ENCODE data around the gene TCF7L1. TPM values are rescaled to one million over a fixed set of nuclear protein-coding genes. Genes with fewer than 3 reads are reported as not detected.

TCF7L1 gene
- total and polyA plus RNA-seq, 2 donors (not counting 3 experiments of a cell fraction or from before 2014, with no cell fraction given), result 9.6 to 17.4 TPM

DNA sequence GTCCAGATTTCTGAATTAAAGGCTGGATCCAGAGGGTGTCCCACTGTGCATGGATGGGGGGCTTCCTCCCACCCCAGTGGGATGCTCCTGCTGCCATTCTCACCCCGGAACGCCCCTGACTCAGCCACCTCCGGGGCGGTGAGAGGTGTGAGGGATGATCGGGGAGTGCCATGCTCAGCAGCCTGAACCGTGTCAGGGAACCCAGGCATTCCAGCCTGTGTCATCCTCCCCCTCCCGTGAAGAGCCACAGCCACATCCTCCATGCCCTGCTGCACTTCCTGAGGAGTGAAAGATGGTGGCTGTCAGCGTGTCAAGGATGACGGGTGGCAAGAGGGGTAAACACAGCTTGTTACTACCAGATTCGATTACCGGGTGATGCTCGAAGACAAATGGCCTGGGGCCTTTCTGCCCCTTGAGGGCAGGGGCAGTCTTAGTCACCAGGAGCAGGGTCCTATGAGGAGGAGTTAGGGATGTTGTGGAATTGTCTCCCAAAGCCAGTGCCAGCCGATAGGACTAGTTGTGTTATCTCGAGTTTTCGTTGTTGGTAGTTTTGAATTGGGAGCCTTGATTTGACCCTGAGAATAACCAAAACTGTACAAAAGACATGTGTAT, 80.8 kb downstream of the TCF7L1 start:
- no peaks in the 10 kb centered on the region for H3K27me3 ChIP-seq (ENCODE audit: control insufficient read depth in 2 of 2, insufficient read depth in 2 of 2, low read length in 2 of 2)
- H3K4me2 ChIP-seq (ENCODE audit: insufficient read depth, low read length), result no peak overlapping the region
- no peaks in the 10 kb centered on the region for H3K9me3 ChIP-seq (replicated peaks; ENCODE audit: control insufficient read depth, insufficient read depth, low read length)
- POLR2A ChIA-PET, result no interaction called here
- H3K9me1 ChIP-seq (replicated peaks; ENCODE audit: control insufficient read depth, extremely low read depth, insufficient read depth, low read length), result no peaks in the 10 kb centered on the region
- H2AFZ ChIP-seq (ENCODE audit: low read depth, low read length), result no peak overlapping the region
- DNase-seq (ENCODE audit: low read depth, low spot score), result no peak
- CTCF ChIA-PET, result interaction anchor here (1.0 to 1.2 kb wide), 3 partner anchors 52 to 58 kb away, joined by 3 to 4 read pairs (median 3); no protein-coding TSS in a partner anchor
- intact Hi-C loops (cut with micrococcal nuclease), result no loop called here
- BruUV-seq (replicated peaks), result no TSS peak
- dilution Hi-C loops (cut with MboI; ENCODE audit: extremely low pct_ligation_motif_present, low sequenced_read_pairs), result no loop called here
- no peak overlapping the region for H3K4me3 ChIP-seq (replicated peaks in 1 of 3; ENCODE audit: insufficient read depth in 1 of 3, low read depth in 1 of 3, low read length in 3 of 3)
- no peak for TF ChIP-seq CTCF (IDR thresholded peaks at IDR 0.05; ENCODE audit: extremely low read depth in 1 of 2, insufficient read depth in 1 of 2, low read depth in 1 of 2, low read length in 2 of 2)
- TF ChIP-seq POLR2AphosphoS5 (IDR thresholded peaks at IDR 0.05; ENCODE audit: insufficient read depth, low read depth, low read length), result no peak
- no peak overlapping the region for H3K27ac ChIP-seq (ENCODE audit: insufficient read depth, low read depth, low read length)
- no peak for FAIRE-seq
- no peaks in the 10 kb centered on the region for H3K79me2 ChIP-seq (ENCODE audit: control insufficient read depth, insufficient read depth, low read length)
- no peaks in the 10 kb centered on the region for H4K20me1 ChIP-seq (replicated peaks; ENCODE audit: control insufficient read depth, extremely low read depth, insufficient read depth, low read length)
- no peaks in the 10 kb centered on the region for H3K36me3 ChIP-seq (ENCODE audit: control insufficient read depth in 2 of 2, extremely low read depth in 1 of 2, insufficient read depth in 2 of 2, low read length in 2 of 2)
- H3K9ac ChIP-seq (replicated peaks; ENCODE audit: extremely low read depth, insufficient read depth, low read length), result no peak overlapping the region
- H3K4me1 ChIP-seq (ENCODE audit: control insufficient read depth, extremely low read depth, insufficient read depth, low read length), result no peaks in the 10 kb centered on the region

DNA sequence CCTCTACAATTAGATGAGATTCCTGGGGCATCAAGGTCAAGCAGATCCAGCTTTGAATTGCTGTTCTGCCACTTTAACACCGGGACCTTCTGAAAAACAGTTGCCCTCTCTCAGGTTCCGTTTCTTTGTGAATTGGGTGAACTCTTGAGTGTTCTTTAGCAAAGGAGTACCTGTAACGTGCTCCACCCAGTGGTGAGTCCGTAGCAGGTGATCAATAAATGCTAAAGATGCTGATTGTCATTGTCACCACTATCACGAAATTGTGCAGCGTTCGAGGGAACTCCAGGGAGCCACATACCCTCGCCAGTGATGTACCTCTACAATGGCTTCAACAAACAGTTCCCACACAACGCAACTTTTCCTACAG, 81.9 kb downstream of the TCF7L1 start:
- no peaks in the 10 kb centered on the region for H3K79me2 ChIP-seq (ENCODE audit: control insufficient read depth, insufficient read depth, low read length)
- no peak overlapping the region for H3K9ac ChIP-seq (replicated peaks; ENCODE audit: extremely low read depth, insufficient read depth, low read length)
- no peaks in the 10 kb centered on the region for H3K4me1 ChIP-seq (ENCODE audit: control insufficient read depth, extremely low read depth, insufficient read depth, low read length)
- no peaks in the 10 kb centered on the region for H3K9me3 ChIP-seq (replicated peaks; ENCODE audit: control insufficient read depth, insufficient read depth, low read length)
- POLR2A ChIA-PET, result interaction anchor here (1.1 kb wide), 1 partner anchor 44 kb away, joined by 3 read pairs; no protein-coding TSS in a partner anchor
- H3K27ac ChIP-seq (ENCODE audit: insufficient read depth, low read depth, low read length), result no peak overlapping the region
- no peak overlapping the region for H3K4me2 ChIP-seq (ENCODE audit: insufficient read depth, low read length)
- FAIRE-seq, result no peak
- H3K9me1 ChIP-seq (replicated peaks; ENCODE audit: control insufficient read depth, extremely low read depth, insufficient read depth, low read length), result no peaks in the 10 kb centered on the region
- BruUV-seq (replicated peaks), result no TSS peak
- dilution Hi-C loops (cut with MboI; ENCODE audit: extremely low pct_ligation_motif_present, low sequenced_read_pairs) (no loop called here), intact Hi-C loops (cut with micrococcal nuclease) (no loop called here)
- no peaks in the 10 kb centered on the region for H4K20me1 ChIP-seq (replicated peaks; ENCODE audit: control insufficient read depth, extremely low read depth, insufficient read depth, low read length)
- TF ChIP-seq MYC (IDR thresholded peaks at IDR 0.05; ENCODE audit: low read depth, low read length), result no peak
- no peak for TF ChIP-seq POLR2AphosphoS5 (IDR thresholded peaks at IDR 0.05; ENCODE audit: insufficient read depth, low read depth, low read length)
- TF ChIP-seq FOS (IDR thresholded peaks at IDR 0.05; ENCODE audit: borderline replicate concordance, insufficient read depth, low read length), result no peak
- TF ChIP-seq JUN (IDR thresholded peaks at IDR 0.05; ENCODE audit: borderline replicate concordance, insufficient read depth, insufficient read length, low read depth), result no peak
- no peak for TF ChIP-seq CTCF (IDR thresholded peaks at IDR 0.05; ENCODE audit: extremely low read depth in 1 of 2, insufficient read depth in 1 of 2, low read depth in 1 of 2, low read length in 2 of 2)
- TF ChIP-seq GATA2 (IDR thresholded peaks at IDR 0.05; ENCODE audit: insufficient read depth, insufficient read length, low read depth, low read length), result no peak
- TF ChIP-seq, protein P1, sequence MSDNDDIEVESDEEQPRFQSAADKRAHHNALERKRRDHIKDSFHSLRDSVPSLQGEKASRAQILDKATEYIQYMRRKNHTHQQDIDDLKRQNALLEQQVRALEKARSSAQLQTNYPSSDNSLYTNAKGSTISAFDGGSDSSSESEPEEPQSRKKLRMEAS (IDR thresholded peaks at IDR 0.05; ENCODE audit: insufficient read depth, insufficient read length), result no peak
- TF ChIP-seq EZH2 (IDR thresholded peaks at IDR 0.05; ENCODE audit: borderline replicate concordance, low read depth, low read length, severe bottlenecking), result no peak
- TF ChIP-seq POLR2A (IDR thresholded peaks at IDR 0.05; ENCODE audit: low read depth, low read length), result no peak
- no peak overlapping the region for H2AFZ ChIP-seq (ENCODE audit: low read depth, low read length)
- no peaks in the 10 kb centered on the region for H3K27me3 ChIP-seq (ENCODE audit: control insufficient read depth in 2 of 2, insufficient read depth in 2 of 2, low read length in 2 of 2)
- no peaks in the 10 kb centered on the region for H3K36me3 ChIP-seq (ENCODE audit: control insufficient read depth in 2 of 2, extremely low read depth in 1 of 2, insufficient read depth in 2 of 2, low read length in 2 of 2)
- CTCF ChIA-PET, result interaction anchor here (0.6 to 1.0 kb wide), 3 partner anchors 51 to 140 kb away, joined by 3 to 4 read pairs (median 4); no protein-coding TSS in a partner anchor
- DNase-seq (ENCODE audit: low read depth, low spot score), result no peak
- H3K4me3 ChIP-seq (replicated peaks in 1 of 3; ENCODE audit: insufficient read depth in 1 of 3, low read depth in 1 of 3, low read length in 3 of 3), result no peak overlapping the region

All from endothelial cell of umbilical vein (primary cell).